ENCODE data around the gene EML1. TPM values are rescaled to one million over a fixed set of nuclear protein-coding genes. Genes with fewer than 3 reads are reported as not detected.

EML1 gene
- total and polyA plus RNA-seq, 7 donors = 3.1 to 40.4 (median 7.5) TPM

DNA sequence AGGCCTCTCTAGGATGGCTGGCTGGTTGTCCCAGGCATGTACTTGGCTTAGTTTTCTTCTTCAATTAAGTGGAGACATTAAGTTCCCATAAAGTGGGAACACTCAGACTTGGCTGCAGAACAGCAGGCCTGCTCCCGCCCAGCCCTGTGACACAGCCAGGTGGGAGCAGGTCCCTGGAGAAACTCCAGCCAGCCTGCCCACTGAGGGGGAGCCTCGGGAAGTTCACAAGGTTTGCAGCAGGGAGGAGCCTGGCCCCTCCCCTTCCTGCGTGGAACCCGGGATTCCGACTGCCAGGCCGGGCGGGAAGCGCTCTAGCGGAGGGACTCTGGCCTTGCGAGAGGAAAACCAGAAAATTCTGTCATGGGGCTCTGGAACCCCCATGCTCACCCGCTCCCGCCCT is 173.7 kb downstream of the EML1 start:
- DNase-seq = no peak
- no peaks in the 10 kb centered on the region for H3K36me3 ChIP-seq (ENCODE audit: insufficient read depth in 1 of 2, low read depth in 1 of 2)
- TF ChIP-seq, protein P1, sequence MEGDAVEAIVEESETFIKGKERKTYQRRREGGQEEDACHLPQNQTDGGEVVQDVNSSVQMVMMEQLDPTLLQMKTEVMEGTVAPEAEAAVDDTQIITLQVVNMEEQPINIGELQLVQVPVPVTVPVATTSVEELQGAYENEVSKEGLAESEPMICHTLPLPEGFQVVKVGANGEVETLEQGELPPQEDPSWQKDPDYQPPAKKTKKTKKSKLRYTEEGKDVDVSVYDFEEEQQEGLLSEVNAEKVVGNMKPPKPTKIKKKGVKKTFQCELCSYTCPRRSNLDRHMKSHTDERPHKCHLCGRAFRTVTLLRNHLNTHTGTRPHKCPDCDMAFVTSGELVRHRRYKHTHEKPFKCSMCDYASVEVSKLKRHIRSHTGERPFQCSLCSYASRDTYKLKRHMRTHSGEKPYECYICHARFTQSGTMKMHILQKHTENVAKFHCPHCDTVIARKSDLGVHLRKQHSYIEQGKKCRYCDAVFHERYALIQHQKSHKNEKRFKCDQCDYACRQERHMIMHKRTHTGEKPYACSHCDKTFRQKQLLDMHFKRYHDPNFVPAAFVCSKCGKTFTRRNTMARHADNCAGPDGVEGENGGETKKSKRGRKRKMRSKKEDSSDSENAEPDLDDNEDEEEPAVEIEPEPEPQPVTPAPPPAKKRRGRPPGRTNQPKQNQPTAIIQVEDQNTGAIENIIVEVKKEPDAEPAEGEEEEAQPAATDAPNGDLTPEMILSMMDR (IDR thresholded peaks at IDR 0.05) = no peak
- ATAC-seq = no peak
- intact Hi-C loops (cut with DNase I) = no loop called here
- H3K4me3 ChIP-seq = no peak overlapping the region
- H3K9me3 ChIP-seq = no peaks in the 10 kb centered on the region
- no peak overlapping the region for H3K27ac ChIP-seq
- H3K4me1 ChIP-seq = no peaks in the 10 kb centered on the region
- no peaks in the 10 kb centered on the region for H3K27me3 ChIP-seq (ENCODE audit: insufficient read depth in 3 of 3, low read length in 2 of 3)
- 66 to 77% (median 74%) methylated on average over 12 of the region's 12 CpGs for WGBS, 3 donors

DNA sequence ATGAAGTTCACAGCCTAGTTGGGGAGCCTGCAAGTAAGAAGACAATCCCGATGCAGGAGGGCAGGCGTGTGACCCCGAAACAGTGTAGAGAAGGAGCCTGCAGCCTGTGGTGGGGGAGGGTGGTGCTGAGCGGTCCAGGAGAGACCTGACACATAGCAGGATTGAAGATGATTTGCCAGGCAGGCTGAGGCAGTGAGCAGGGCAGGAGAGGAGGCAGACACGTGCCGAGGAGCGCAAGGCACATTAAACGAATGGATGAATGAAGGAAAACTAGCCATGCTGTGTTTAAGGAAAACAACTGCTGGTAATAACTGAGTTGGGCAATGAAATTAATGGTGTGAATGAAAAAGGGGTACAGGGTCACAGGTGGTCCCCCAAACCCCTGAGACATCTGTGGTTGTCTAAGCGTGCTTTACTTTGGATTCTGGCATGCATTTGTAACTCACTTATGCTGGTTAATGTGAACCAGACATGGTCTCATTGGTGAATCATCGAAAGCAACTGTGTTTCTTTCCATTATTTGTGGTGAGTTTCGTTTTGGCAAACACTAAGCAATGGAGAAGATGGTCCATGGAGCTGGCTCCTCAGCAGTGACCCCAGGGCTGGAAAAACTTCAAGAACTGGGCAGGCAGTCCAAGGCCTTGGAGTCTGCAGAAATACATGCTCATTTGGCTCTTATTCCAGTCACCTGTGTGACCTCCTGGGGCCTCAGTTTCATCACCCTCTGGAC is 175.1 kb downstream of the EML1 start:
- Histone ChIP-seq H3K27me3 (ENCODE audit: insufficient read depth in 3 of 3, low read length in 2 of 3) (no peaks in the 10 kb centered on the region), H3K27ac (no peak overlapping the region), H3K9me3 (no peaks in the 10 kb centered on the region), H3K36me3 (ENCODE audit: insufficient read depth in 1 of 2, low read depth in 1 of 2) (no peaks in the 10 kb centered on the region), H3K4me3 (no peak overlapping the region), H3K4me1 (no peaks in the 10 kb centered on the region)
- TF ChIP-seq, protein P1 (IDR thresholded peaks at IDR 0.05) = no peak
- intact Hi-C loops (cut with DNase I) = no loop called here
- 72 to 80% (median 73%) methylated on average over 11 of the region's 11 CpGs for WGBS, 3 donors
- DNase-seq (no peak), ATAC-seq (no peak)

DNA sequence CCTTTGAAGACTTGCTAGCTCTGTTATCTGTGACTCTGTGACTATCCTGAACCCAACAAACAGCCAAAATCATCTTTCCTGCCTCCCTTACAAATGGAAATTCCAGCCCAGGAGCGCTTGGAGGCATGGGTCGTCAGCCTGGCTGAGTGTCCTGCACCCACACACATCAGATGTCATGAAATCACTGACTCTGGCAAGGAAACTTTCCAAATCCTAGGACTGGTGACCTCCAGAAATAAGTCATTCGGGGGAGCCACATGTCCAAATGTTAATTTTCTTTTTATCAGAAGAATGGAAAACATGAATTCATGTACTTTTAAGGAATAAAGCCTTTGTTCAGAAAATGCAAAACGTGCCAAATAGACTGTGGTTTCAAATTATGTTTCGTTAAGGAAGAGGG is 175.7 kb downstream of the EML1 start:
- 60 to 71% (median 64%) methylated on average over 5 of the region's 5 CpGs for WGBS, 3 donors
- no peaks in the 10 kb centered on the region for H3K9me3 ChIP-seq
- intact Hi-C loops (cut with DNase I) = no loop called here
- no peaks in the 10 kb centered on the region for H3K27me3 ChIP-seq (ENCODE audit: insufficient read depth in 3 of 3, low read length in 2 of 3)
- ATAC-seq (no peak), DNase-seq (no peak)
- H3K27ac ChIP-seq = no peak overlapping the region
- H3K4me1 ChIP-seq = no peaks in the 10 kb centered on the region
- TF ChIP-seq, protein P1 (IDR thresholded peaks at IDR 0.05) = no peak
- no peaks in the 10 kb centered on the region for H3K36me3 ChIP-seq (ENCODE audit: insufficient read depth in 1 of 2, low read depth in 1 of 2)
- H3K4me3 ChIP-seq = no peak overlapping the region

DNA sequence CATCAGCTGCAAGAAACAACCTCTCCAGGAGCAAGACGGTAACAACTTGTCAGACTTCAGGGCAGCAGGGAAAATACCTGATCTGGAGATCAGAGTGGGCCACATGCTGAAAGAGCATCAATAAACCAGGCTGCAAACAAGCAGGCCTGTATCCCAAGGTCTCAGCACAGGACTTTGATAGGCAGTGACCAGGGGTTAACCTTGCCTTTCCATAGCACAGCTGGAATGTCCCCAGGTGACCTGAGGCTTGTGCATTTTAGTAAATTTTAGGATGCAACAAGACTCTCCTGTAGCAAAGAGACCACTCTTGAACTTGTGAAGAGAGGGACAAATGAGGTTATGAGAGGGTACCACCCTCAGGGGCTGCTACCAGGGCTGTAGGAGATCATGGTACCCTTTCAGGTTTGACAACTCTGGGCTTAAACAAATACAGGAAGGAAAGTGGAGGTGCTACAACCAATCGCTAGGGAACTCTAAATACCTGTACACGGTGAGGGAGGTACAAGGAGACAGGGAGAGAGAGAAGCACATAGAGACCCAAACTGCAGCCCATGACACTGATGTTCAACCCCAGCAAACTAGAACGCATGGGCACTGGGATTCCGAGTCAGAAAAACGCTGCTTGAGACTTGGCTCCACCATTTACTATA is 176.6 kb downstream of the EML1 start:
- Histone ChIP-seq H3K27ac (no peak overlapping the region), H3K36me3 (ENCODE audit: insufficient read depth in 1 of 2, low read depth in 1 of 2) (no peaks in the 10 kb centered on the region), H3K4me1 (no peaks in the 10 kb centered on the region), H3K4me3 (no peak overlapping the region), H3K9me3 (no peaks in the 10 kb centered on the region), H3K27me3 (ENCODE audit: insufficient read depth in 3 of 3, low read length in 2 of 3) (no peaks in the 10 kb centered on the region)
- TF ChIP-seq, protein P1 (IDR thresholded peaks at IDR 0.05) = no peak
- intact Hi-C loops (cut with DNase I) = loop anchor here in 1 of 2 donors (5.0 kb wide), 1 partner anchor 408 kb away; the partner anchor contains the start of gene WDR25
- no peak for ATAC-seq
- DNase-seq = no peak
- 85 to 92% (median 86%) methylated on average over 6 of the region's 6 CpGs for WGBS, 3 donors
